A549 (cell line): ENCODE results near the gene ZNF573.

ENCODE experiments used
- TF ChIP-seq, protein P1 (sequence below): fragments of >200 bp; sonication (Bioruptor Twin); formaldehyde crosslinking; IDR thresholded peaks from 3 replicates; pipeline ENCODE4 v1.5.1; 2016
- TF ChIP-seq, protein P2 (sequence below): IDR thresholded peaks from 2 replicates; pipeline ENCODE4 v1.6.1; 2012

DNA sequence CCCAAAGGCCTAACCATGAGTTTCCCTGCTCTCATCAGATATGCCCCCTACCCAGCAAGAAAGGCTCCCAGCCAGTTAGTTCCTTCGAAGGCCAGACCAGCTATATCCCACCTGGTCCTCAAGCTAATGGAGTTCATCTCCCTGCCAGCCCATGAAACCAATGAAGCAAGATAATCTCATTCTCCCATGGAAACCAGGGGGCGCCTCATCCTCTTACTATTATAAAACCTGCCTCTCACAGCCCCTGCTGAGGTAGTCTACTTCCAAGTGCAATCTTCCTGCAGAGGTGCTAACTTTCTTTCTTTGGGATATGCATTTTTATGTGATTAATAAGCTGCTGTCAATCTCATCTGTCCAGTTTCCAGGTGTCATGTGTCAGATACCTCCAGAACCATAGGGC, 34.0 kb upstream of the ZNF573 start:
- TF ChIP-seq, protein P1, sequence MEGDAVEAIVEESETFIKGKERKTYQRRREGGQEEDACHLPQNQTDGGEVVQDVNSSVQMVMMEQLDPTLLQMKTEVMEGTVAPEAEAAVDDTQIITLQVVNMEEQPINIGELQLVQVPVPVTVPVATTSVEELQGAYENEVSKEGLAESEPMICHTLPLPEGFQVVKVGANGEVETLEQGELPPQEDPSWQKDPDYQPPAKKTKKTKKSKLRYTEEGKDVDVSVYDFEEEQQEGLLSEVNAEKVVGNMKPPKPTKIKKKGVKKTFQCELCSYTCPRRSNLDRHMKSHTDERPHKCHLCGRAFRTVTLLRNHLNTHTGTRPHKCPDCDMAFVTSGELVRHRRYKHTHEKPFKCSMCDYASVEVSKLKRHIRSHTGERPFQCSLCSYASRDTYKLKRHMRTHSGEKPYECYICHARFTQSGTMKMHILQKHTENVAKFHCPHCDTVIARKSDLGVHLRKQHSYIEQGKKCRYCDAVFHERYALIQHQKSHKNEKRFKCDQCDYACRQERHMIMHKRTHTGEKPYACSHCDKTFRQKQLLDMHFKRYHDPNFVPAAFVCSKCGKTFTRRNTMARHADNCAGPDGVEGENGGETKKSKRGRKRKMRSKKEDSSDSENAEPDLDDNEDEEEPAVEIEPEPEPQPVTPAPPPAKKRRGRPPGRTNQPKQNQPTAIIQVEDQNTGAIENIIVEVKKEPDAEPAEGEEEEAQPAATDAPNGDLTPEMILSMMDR, result no peak
- TF ChIP-seq, protein P2, sequence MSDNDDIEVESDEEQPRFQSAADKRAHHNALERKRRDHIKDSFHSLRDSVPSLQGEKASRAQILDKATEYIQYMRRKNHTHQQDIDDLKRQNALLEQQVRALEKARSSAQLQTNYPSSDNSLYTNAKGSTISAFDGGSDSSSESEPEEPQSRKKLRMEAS, result no peak
